Measurements from ENCODE around the gene PANX3.
A peak's percentile ranks its signal among the peaks of the same experiment; 100 is the strongest.
"Not testable (repeated sequence)": the region's sequence is repeated elsewhere in the genome, so short reads cannot be mapped to it uniquely, and the experiment has no call there.

PANX3 gene, protein sequence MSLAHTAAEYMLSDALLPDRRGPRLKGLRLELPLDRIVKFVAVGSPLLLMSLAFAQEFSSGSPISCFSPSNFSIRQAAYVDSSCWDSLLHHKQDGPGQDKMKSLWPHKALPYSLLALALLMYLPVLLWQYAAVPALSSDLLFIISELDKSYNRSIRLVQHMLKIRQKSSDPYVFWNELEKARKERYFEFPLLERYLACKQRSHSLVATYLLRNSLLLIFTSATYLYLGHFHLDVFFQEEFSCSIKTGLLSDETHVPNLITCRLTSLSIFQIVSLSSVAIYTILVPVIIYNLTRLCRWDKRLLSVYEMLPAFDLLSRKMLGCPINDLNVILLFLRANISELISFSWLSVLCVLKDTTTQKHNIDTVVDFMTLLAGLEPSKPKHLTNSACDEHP

DNA sequence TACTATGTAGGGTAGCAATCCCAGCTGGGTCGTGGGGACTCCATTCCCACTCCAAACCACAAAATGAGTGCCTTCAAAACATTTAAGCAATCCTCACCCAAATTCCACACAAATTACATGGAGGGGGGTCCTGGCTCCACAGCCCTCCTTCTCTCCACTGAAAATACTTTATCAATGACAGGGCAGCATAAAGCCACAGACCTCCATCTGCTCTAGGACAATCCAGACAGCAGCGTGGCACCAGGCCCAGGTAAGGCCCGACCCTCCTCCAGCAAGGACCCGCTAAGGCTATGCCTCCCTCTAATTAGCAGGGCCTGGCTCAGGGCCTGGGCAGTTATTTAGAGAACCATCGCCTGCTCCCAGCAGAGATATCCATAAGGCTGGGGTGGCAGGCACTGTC lies at the start of gene PANX3:
Gene PANX3, plus strand, starts transcription at position 365 of the 400 bp plus-strand sequence. CDS start 129 bp downstream, outside the sequence.
- FAIRE-seq (no peak), DNase-seq (ENCODE audit: extremely low spot score, insufficient read length, low read depth) (no peak)

DNA sequence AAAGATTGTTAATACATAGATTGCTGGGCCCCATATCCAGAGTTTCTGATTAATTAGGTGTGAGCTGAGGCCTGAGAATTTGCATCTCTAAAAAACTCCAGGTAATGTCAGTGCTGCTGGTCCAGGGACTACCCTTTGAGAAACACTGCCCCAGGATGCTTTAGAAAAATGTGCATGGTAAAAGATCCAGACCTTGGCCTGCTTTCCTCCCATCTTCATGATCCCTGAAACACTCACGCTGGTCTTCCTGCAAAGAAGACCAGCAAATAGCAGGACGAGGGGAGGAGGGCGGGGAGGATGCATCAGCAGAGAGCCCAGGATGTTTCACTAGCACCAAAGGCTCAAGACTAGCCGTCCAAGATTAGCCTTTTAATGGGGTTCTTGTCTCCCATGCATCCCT lies 41.5 kb upstream of the PANX3 start, which contains the start of gene OR8A1:
Gene OR8A1, plus strand, starts transcription at position 301 of the 400 bp plus-strand sequence. CDS start 123 bp downstream, outside the sequence.
- FAIRE-seq = no peak
- no peak for DNase-seq (ENCODE audit: extremely low spot score, insufficient read length, low read depth)

DNA sequence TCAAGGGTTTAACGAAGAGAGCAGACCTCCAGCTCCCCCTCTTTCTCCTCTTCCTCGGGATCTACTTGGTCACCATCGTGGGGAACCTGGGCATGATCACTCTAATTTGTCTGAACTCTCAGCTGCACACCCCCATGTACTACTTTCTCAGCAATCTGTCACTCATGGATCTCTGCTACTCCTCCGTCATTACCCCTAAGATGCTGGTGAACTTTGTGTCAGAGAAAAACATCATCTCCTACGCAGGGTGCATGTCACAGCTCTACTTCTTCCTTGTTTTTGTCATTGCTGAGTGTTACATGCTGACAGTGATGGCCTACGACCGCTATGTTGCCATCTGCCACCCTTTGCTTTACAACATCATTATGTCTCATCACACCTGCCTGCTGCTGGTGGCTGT lies 41.1 kb upstream of the PANX3 start:
- FAIRE-seq = no peak
- DNase-seq (ENCODE audit: extremely low spot score, insufficient read length, low read depth) = no peak

DNA sequence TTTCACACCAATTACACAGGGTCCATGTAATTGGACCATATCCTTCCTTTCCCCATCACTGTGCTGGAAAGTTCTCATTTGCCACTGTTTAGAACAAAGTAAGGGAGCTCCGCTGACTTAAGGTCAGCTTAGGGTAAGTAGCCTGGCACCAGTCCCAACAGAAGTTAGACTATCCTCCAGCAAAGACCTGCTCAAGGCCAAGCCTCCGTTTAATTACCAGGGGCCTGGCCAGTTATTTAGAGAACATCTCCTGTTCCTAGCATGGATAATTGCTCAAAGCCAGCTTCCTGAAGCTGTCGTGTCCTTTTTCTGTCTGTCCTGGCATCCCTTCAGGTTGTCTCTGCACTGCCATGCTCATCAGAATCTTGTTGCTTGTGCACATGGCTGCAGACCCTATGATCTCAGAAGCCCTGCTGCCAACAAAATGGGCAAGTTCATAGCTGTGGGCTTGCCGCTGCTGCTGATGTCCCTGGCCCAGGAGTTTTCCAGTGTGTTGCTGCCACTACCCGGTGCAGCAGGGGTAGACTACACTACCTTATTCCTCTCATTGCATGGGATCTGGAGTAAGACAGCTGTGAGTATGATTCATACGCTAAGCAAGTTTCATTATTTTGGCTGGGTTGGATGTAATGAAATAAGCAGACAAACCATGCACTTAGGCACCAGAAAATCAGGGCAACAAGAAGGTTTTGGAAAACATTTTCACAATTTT lies 33.4 kb upstream of the PANX3 start:
- FAIRE-seq = no peak

DNA sequence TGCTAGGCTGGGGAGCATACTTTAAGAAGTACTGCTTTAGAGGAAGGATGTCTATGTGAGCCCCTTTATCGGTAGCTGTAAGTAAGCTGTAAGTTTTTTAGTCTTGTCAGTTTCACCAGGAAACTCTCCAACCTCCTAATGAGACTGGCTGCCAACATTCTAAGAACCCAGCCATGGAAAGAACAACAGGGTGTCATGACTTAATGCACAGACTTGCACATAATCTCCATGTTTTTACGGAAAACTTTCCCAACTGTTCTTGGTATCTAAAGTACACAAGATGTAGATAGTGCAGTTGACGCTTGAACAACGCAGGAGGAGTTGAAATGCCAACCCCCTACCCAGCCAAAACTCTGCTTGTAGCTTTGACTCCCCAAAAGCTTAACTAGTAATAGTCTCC lies 32.5 kb upstream of the PANX3 start:
- DNase-seq (ENCODE audit: extremely low spot score, insufficient read length, low read depth) (no peak), FAIRE-seq (no peak)

More for the DNA sequence above, 33.4 kb upstream of the PANX3 start:
- no peak for DNase-seq (ENCODE audit: extremely low spot score, insufficient read length, low read depth)

DNA sequence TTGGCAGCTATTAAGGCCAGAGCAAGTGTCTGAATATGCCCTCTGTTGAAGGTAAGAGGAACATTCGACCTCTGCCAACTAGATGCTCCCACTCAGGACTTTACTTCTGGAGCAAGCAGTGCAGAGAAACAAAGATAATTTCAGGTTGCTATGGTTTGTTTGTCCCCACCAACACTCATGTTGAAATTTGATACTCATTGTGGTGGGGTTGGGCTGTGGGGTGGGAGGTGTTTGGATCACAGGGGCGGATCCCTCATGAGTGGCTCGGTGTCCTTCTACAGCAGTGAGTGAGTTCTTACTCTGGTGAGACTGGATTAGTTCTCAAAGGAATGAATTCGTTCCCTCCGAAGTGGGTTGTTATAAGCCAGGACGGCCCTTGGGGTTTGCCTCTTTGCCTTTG lies 29.4 kb upstream of the PANX3 start:
- FAIRE-seq = no peak
- DNase-seq (ENCODE audit: extremely low spot score, insufficient read length, low read depth) = no peak

DNA sequence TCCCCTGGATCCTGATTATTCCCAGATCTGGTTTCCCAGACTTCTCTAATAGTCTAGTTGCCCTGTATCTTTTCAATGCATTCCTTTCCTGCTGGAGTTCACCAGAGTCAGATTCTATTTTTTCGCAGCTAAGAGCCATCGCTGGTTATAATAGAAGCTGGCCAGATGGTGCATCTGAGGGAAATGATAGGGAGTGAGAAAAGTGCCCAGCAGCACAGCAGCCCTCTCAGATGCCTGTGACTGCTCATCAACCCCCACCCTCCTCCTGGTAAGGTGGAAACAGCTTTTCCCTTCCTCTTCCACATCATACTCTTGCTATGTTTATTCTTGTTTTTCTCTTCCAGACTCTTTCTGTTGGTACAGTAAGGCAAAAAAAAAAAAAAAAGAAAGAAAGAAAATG lies 28.7 kb upstream of the PANX3 start:
- DNase-seq (ENCODE audit: extremely low spot score, insufficient read length, low read depth) = no peak
- no peak for FAIRE-seq

DNA sequence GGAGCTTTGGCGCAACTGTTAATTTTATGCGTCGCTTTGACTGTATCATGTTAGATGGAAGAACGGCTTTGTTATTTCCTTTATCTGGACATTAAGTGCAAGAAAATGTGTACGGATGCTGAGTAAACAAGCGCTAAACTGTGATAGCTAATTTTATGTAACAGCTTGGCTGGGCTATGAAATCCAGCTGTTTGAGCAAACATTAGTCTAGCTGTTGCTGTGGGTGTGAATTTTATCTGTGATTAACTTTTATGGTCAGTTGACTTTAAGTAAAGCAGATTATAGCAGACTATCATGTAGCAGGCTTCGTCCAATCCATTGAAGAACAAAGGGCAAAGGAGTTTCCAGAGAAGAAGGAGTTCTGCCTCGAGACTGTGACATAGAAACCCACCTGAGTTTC lies 27.4 kb upstream of the PANX3 start:
- DNase-seq (ENCODE audit: extremely low spot score, insufficient read length, low read depth) (no peak), FAIRE-seq (no peak)

DNA sequence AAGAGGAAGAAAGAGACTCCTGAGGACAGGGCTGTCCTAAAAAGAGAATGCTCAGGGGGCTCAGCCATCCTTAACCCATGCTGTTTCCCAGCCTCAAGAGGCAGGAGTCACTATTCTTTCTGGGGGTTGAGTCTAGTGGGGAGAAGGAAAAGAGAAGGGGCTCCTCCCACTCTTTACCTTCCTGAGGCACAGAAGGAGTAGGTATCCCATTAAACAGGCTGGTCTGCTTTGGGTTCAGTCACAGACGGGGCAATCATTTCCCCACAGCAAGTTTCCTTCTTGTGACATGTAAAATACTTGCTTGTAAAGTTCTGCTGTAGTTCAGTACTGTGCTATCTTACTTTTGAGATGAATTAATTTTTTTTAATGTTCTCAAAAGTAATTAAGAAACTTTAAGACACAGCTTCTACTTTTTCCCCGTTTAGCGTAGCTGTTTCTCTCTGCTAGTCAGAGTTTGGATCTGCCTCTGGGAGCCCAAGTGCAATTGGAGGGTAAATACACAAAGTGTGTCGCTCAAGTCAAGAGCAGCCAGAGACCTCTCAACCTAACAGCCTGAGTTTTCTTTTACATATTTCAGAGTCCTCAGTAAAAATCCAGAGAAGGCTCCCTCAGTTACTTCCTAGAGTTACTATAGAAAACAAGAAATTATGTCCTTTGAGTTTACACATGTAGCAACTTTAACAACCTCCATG lies 26.4 kb upstream of the PANX3 start:
- DNase-seq (ENCODE audit: extremely low spot score, insufficient read length, low read depth) (no peak), FAIRE-seq (no peak)

DNA sequence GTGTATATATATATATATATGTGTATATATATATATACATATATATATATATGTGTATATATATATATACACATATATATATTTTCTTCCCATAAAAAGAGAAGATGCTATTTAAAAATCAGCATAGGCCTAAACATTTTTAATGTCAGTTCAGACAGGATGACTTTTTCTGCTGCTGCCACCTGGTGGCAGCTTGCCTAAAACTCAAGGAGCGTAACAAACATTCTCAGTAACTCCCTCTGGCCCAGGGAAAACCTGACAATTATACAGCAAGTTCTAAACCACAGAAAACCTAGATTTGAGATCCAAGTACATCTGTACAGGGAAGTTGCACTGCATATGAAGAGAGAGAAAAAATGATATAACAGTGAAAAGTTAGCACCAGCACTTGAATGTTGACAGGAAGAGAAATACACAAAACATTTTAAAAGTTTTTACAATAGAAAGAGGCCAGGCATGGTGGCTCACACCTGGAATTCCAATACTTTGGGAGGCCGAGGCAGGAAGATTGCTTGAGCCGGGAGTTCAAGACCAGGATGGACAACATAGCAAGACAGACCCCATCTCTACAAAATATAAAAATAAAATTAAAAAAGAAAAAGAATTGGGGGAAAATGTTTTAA lies 24.9 kb upstream of the PANX3 start:
- DNase-seq (ENCODE audit: extremely low spot score, insufficient read length, low read depth) (no peak), FAIRE-seq (peak; percentile 53)

DNA sequence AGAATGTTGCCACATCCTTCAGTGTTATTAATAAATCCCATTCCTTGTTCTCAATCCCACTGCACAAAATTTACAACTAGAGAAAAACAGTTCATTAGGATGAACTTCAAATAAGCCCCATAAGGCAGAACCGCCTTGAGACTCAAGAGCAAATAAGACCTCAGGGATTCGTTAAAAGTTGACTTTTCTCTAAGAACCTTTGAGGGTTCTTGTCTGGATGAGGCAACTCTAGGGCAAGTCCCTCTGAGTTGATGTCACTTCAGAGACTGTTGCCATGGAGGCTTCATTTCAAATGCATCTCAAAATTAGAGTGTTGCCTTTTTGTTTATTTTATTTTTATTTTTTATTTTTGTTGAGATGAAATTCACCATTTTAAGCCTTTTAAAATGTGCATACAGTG lies 19.8 kb upstream of the PANX3 start:
- DNase-seq (ENCODE audit: extremely low spot score, insufficient read length, low read depth) (no peak), FAIRE-seq (no peak)

DNA sequence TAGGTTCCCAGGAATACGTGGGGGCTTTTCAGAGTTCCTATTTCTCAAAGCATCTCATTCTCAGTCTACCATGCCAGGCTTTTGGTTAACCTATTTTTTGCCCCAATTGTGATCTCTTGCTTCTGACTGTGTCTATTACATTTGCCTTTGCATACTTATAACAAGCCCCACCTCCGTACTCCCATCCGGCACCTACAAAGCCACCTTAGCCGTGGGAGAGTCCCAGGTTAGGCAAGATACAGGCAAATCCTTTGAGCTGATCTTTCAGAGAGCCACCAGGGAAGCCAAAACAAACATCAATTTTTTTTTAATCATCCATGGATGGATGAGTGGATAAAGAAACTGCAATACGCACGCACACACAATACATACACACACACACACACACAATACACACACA lies 18.6 kb upstream of the PANX3 start:
- no peak for DNase-seq (ENCODE audit: extremely low spot score, insufficient read length, low read depth)
- no peak for FAIRE-seq

DNA sequence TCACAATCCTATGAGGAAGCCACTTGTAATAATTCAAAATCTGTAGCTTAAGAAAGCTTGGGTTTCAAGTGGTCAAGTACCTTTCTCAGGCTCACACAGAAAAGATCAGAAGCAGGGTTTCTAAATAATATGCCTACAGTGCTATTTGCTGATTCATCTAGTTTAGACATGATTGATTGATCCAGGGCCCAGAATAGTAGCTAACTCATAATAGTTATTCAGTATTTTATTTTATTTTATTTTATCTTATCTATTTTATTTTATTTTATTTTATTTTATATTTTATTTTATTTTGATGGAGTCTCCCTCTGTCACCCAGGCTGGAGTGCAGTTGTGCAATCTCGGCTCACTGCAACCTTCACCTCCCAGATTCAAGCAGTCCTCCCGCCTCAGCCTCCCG lies 15.9 kb upstream of the PANX3 start:
- DNase-seq (ENCODE audit: extremely low spot score, insufficient read length, low read depth) (no peak), FAIRE-seq (no peak)

DNA sequence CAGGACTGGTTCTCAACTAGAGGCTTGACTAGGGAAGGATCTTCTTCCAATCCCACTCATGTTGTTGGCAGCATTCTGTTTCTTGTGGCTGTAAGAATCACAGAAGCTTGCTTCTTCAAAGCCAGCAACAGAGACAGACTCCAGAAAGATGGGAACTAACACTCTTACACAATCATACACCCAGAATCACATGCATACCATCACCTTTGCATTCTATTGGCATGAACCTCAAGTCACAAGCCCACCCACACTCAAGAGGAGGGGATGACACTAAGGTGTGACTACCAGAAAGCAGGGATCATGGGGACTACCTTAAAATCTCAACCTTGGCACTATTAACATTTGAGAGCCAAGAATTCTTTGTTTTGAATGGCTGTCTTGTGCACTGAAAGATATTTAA lies 13.6 kb upstream of the PANX3 start:
- no peak for DNase-seq (ENCODE audit: extremely low spot score, insufficient read length, low read depth)
- FAIRE-seq = no peak

DNA sequence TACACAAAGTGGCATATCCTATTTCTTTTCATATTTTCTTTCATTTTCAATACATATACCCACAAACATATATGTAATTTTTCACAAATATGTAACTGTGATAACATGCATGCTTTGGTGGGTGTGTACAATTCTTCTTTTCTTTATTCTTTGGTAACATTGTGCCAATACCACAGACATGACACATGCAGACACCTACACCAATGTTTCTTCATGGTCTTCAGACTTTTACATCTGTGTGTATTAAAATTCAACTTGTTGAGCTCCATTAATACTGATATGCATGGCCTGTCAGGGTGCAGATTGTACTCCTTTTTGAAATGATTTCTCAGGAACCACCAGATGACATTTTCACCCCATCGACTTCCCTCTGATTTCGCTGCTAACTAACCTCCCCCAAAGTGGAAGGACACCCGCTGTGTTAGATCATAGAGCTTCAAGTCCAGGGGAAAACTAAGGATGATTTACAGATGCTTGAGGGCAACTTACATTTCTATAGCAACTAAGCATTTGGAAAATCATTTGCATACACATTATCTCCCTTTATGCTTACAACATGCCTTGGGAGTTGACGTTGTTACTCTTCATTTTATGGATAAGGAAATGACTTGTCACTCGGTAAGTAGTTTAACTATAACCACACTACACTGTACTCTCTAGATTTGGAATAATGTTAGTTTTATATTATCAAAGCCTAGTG lies 10.5 kb upstream of the PANX3 start:
- FAIRE-seq = no peak
- DNase-seq (ENCODE audit: extremely low spot score, insufficient read length, low read depth) = no peak

DNA sequence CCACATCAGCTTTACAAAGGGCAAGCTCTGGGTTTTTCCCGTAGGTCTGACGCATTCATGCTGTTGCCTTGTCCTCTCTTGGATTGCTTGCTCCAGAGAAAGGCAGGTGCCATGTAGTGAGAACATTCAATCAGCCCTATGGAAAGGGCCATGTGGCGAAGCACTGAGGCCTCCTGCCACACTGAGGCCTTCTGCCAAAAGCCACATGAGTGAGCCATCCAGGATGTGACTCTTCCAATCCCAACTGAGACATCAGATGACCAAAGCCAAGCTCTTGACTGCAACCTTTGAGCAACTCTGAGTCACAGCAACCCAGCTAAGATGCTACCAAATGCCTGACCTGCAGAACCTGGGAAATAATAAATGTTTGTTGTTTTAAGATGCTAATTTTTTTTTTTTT lies 9.0 kb upstream of the PANX3 start:
- DNase-seq (ENCODE audit: extremely low spot score, insufficient read length, low read depth) (no peak), FAIRE-seq (no peak)

DNA sequence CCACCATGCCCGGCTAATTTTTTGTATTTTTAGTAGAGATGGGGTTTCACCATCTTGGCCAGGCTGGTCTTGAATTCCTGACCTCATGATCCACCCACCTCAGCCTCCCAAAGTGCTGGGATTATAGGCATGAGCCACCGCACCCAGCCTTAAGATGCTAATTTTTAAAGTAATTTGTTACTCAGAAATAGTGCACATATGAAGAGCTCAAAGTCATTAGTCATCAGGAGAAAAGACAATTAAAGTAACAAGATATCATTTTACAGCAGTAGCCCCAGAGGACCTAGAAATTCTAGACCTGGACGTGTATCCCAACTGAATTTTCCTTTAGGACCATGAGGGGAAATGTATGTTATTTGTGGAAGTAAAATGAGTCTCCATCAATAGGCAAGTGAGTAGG lies 8.5 kb upstream of the PANX3 start:
- not testable (repeated sequence) for DNase-seq (ENCODE audit: extremely low spot score, insufficient read length, low read depth); FAIRE-seq

DNA sequence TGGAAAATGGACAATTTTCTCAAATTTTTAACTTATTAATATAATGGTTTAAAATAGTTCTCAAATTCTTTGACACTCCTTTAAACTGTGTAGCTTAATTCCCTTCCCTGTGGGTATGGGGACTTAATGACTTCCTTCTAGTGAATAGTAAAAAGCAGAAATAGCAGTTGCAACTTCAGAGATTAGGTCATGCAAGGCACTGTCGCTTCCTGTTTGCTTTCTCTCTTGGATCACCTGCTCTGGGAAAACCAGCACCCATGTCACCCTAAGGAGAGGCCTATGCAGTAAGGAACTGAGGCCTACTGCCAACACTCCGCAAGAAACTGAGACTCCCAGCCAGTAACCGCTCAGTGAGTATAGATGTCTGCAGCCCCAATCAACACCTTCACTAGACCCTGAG lies 5.5 kb upstream of the PANX3 start:
- FAIRE-seq = no peak

DNA sequence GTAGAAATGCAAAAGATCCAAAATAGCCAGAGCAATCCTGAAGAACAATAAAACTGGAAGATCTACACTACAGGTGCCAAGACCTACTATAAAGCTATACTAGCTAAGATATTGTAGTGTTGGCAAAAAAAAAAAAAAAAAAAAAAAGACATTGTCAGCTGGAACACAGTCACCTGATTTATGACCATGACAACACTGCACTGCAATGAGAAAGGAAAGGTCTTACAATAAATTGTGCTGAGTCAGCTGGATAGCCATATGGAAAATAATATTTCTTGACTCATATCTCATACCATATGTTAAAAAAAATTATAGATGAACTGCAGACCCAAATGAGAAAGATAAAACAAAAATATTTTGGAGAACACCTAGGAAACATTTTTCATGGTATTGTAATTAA lies 3.1 kb upstream of the PANX3 start:
- no peak for FAIRE-seq
- DNase-seq (ENCODE audit: extremely low spot score, insufficient read length, low read depth) = no peak

More for the DNA sequence above, 5.5 kb upstream of the PANX3 start:
- DNase-seq (ENCODE audit: extremely low spot score, insufficient read length, low read depth) = no peak

DNA sequence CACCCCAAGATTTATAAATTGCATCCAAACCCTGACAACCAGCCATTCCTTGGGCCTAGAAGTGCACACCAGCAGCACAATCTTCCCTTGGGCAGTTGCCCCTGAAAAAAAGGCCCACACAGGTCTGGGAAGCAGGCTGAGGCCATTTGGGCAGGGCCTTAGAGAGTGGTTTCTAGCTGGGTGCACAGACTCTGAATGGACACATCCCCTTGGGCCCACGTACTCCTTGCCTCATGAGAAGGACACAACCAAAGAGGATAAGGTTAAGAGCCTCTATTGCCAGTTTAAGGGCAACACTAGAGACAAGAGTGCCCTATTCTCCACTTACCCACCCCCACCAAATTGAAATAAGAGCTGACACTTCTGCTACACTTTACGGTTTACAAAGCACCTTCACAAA lies 933 bp upstream of the PANX3 start:
- DNase-seq (ENCODE audit: extremely low spot score, insufficient read length, low read depth) (no peak), FAIRE-seq (no peak)
